KOPT-K1 (cell line): ENCODE results near the gene EFHD2.

Experiments used
- H3K27ac ChIP-seq: fragments of 200-600 bp; sonication (generic); 2 replicates; pipeline ENCODE4 v1.5.1; 2016; ENCODE audit warnings: antibody characterized with exemption, mild to moderate bottlenecking, low read depth, low read length; ENCODE audit not compliant: poor library complexity, severe bottlenecking
- H3K36me3 ChIP-seq: fragments of 200-600 bp; sonication (generic); 2 replicates; pipeline ENCODE4 v1.5.1; 2017; ENCODE audit warnings: antibody characterized with exemption, mild to moderate bottlenecking, low read length, moderate library complexity; ENCODE audit not compliant: insufficient read depth
- H3K9me3 ChIP-seq: fragments of 200-600 bp; sonication (generic); 2 replicates; pipeline ENCODE4 v1.5.1; 2017; ENCODE audit warnings: antibody characterized with exemption, low read length, mild to moderate bottlenecking; ENCODE audit not compliant: insufficient read depth, poor library complexity, severe bottlenecking

Gene EFHD2

DNA sequence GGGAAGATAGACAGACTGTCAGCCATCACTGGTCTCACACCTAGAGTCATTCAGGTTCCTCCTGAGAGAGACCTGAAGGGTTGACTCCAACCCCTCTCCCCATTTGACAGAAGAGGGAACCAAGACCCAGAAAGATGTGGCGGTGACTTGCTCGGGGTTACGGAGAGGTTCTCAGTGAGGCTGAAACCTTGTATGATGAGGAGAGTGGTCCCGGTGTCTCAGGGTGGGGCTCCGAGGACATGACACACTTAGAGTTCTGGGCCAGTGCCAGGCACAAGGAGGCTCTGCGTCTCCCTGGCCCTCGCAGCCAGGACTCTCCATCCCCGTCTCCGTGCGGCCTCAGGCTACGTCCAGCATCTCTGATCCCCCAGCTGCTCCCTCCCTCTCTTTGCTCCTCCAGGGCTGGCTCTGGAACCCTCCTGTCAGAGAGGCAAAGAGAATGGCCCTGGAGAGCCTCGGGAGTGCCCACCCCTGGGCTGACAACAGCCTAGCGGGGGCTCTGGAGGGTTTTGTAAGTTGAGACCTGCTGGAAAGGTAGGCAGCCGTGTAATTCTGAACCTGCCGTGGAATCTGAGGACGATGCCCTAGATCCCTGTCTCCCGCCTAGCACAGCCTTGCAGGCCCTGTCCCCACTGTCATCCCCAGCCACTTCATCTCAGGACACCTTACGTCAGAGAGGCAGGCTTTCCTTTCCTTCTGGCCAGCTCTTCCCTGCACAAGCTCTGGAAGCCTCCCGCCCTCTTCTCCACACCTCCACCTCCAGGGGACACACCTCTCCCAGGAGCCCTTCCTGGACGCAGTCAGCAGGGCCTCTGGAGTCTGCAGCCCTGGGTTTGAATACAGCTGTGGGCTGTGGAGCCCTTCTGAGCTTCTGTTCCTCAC is 4.1 kb downstream of the EFHD2 start:
- Histone ChIP-seq H3K36me3 (peaks cover 9% of the 10 kb centered on the region; the same call in 1 of the 2 replicates), H3K27ac (no peak overlapping the region), H3K9me3 (no peaks in the 10 kb centered on the region)

- Histone ChIP-seq H3K27ac (no peak overlapping the region), H3K36me3 (peaks cover 9% of the 10 kb centered on the region; the same call in 1 of the 2 replicates)
Measured at GRCh38 chr1:15414445-15414983, 4.8 kb downstream of the EFHD2 start.

DNA sequence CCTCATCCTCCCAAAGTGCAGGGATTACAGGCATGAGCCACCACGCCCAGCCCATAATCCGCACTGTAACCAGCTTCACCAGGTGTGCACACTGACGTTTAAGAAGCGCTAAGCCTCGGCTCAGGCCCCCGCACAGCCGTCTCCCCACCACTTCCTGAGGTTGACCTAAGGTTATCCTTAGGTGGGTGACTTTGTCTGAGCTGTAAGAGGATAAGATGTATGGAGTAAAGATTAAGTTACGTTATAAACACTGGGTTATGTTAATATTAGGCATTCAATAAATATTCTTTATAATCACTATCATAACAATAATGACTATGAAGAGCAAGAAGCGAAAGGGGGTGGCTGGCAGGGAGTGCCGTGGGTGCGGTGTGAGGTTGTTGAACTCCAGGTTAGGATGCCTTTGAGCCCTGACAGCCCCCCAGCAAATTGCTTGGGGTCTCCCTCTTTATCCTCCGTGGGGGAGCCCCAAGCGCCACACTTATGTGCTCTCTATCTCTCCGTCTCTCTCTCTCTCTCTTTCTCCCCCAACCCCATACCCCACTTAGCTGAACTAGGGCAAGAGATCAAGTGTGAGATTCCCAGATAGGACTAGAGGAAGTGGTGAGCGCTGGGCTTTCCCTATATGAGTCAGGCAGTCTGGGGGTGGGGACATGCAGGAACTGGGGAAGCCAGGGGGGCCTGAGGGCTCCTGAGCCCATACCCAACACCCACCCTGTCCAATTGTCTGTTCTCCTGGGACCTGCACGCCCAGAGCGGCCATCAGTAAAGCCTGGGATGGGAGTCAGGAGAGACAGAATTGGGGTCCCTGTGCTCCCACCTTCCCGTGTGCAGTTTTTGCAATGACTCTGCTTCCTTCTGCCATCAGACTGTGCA is 7.6 kb downstream of the EFHD2 start:
- Histone ChIP-seq H3K27ac (no peak overlapping the region), H3K36me3 (peaks cover 9% of the 10 kb centered on the region; the same call in 1 of the 2 replicates), H3K9me3 (peaks cover 7% of the 10 kb centered on the region)

More at GRCh38 chr1:15414445-15414983, 4.8 kb downstream of the EFHD2 start:
- no peaks in the 10 kb centered on the region for H3K9me3 ChIP-seq

GRCh38 chr1:15418806-15419515 is 9.3 kb downstream of the EFHD2 start:
- Histone ChIP-seq H3K9me3 (peaks cover 7% of the 10 kb centered on the region), H3K36me3 (peaks cover 6% of the 10 kb centered on the region; the same call in 1 of the 2 replicates), H3K27ac (no peak overlapping the region)

DNA sequence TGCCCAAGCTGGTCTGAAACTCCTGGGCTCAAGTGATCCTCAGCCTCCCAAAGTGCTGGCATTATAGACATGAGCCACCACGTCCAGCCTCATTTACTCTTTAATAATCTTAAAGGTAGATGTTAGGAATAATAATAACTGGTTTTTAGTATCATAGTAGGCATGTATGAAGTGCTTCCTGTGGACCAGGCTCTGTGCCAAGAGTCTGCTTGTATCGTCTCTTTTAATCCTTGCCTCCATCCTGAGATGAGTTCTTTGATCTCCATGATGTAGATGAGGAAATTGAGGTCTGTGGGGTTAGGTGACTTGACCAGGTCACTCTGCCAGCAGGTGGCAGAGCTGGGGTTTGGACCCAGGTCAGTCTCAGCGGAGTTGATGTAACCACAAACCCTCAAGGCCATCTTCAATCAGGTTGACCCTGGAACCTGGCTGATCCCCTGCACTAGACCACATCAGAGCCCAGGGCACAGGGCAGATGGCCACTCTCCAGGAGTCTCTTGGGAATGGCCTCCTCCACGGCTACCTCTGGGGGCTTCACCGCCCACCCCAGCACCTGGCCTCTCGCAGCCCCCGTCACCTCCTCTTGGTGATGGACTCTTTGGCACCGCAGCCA is 11.3 kb downstream of the EFHD2 start:
- Histone ChIP-seq H3K27ac (no peak overlapping the region), H3K36me3 (no peaks in the 10 kb centered on the region; the same call in 1 of the 2 replicates)

DNA sequence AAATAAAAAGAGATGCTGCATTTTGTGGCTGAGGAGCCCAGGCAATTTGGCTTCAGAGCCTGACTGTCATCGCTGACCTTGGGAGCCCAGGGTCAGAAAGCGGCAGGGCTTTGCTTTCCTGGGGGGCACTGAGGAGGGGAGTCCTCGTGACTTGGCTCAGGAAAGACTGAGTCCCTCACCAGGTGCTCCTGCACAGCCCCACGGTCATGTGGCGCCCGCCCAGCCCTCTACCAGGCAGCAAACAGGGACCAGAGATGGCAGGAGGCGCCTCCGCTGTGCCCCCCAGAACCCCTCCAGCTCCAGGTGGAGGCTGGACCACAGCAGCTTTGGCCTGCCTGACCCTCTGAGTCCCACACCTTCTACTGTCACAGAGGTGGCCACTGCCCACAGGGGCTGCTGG is 13.2 kb downstream of the EFHD2 start:
- no peak overlapping the region for H3K27ac ChIP-seq
- H3K9me3 ChIP-seq, result peaks cover 7% of the 10 kb centered on the region
- H3K36me3 ChIP-seq, result peaks cover 17% of the 10 kb centered on the region; the same call in 1 of the 2 replicates

More for the DNA sequence above, 11.3 kb downstream of the EFHD2 start:
- H3K9me3 ChIP-seq, result peaks cover 7% of the 10 kb centered on the region

DNA sequence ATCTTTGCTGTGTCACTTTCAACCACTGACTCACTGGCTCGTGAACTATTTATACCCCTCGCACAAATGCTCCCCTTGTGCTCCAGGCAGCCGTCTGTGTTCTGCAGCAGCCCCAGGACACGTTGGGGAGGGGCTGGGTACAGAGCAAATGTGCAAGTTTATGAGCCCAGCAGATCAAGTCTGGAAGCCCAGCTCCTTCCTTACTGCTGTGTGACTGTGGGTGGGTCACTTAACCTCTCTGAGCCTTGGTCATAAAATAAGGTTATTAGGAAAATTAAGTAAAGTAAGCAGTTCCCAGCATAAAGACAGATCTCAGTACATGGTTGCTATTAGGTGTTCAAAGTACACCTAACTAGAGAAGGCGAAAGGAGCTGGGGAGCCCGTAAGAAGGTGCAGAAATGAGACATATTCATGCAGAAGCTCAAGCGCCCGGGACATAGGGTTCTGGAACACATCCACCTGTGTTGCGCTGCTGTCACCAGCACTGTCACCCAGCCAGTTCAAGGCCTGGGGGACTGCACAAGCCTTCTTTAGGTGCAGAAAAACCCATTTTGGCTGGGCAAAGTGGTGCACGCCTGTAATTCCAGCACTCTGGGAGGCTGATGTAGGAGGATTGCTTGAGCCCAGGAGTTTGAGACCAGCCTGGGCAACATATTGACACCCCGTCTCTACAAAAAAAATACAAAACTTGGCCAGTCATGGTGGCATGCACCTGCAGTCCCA is 13.8 kb downstream of the EFHD2 start:
- H3K36me3 ChIP-seq, result peaks cover 20% of the 10 kb centered on the region; the same call in 1 of the 2 replicates
- H3K9me3 ChIP-seq, result peaks cover 7% of the 10 kb centered on the region
- H3K27ac ChIP-seq, result no peak overlapping the region

DNA sequence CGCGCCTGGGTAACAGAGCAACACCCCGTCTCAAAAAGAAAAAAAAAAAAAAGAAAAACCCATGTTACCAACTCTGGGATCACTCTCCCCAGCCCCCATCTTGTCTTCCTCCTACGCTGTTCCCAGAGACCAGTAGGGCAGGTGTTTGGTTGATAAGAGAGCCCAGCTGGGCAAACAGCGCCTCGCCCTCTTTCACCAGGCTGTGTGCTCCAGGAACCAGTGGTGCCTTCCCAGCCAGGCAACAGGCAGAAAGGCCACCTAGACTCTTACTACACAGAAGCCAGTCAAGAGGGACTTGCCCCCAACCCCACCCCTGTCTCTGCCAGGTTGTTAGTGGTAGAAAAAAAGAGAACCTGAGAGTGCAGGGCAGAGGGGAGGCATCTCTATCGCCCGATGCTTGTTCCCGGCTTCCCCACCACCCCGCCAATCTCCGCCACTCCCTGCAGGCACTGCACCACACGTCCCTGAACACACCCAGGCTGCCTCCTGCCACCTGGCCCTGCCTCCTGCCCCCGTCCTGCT is 14.5 kb downstream of the EFHD2 start:
- Histone ChIP-seq H3K27ac (no peak overlapping the region), H3K9me3 (peaks cover 7% of the 10 kb centered on the region), H3K36me3 (peaks cover 20% of the 10 kb centered on the region; the same call in 1 of the 2 replicates)

GRCh38 chr1:15424981-15425380 is 15.3 kb downstream of the EFHD2 start:
- Histone ChIP-seq H3K27ac (no peak overlapping the region), H3K36me3 (peaks cover 20% of the 10 kb centered on the region; the same call in 1 of the 2 replicates), H3K9me3 (peaks cover 7% of the 10 kb centered on the region)

DNA sequence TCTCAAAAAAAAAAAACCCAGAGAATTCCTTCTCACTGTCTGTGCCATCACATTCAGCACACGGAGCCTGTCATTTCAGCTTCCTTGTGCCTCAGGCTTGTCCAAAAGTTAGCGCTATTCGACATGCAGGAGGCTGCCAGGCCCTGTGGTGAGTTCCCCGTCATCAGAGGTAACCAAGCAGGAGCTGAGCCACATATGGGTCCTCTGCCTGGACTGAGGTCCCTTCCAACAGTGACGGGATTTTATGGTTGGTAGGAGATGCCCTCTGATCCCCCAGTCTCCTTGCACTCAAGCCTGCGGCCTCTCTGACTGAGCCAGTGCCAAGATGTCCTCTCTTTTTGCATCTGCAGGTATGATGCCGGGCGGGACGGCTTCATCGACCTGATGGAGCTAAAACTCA is 15.8 kb downstream of the EFHD2 start:
- Histone ChIP-seq H3K9me3 (peaks cover 7% of the 10 kb centered on the region), H3K27ac (no peak overlapping the region)

DNA sequence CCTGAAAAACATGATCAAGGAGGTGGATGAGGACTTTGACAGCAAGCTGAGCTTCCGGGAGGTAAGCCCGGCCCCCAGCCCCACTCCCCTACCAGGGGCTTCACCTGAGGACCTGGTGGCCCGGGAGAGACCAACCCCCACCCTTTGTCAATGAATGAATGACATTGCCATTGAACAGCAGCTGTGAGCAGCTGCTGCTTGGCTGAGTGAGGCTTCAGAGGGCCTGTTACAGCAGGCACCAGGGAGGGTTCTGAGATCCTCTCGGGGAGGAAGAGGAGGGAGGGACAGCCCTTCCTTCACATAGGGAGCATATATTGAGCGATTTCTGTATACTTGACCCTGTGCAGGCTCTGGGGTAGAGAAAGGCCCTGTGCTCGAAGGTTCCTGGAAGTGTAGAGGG is 16.3 kb downstream of the EFHD2 start:
- Histone ChIP-seq H3K27ac (no peak overlapping the region), H3K36me3 (peaks cover 23% of the 10 kb centered on the region; the same call in 1 of the 2 replicates)

More for the DNA sequence above, 15.8 kb downstream of the EFHD2 start:
- H3K36me3 ChIP-seq, result peaks cover 20% of the 10 kb centered on the region; the same call in 1 of the 2 replicates

DNA sequence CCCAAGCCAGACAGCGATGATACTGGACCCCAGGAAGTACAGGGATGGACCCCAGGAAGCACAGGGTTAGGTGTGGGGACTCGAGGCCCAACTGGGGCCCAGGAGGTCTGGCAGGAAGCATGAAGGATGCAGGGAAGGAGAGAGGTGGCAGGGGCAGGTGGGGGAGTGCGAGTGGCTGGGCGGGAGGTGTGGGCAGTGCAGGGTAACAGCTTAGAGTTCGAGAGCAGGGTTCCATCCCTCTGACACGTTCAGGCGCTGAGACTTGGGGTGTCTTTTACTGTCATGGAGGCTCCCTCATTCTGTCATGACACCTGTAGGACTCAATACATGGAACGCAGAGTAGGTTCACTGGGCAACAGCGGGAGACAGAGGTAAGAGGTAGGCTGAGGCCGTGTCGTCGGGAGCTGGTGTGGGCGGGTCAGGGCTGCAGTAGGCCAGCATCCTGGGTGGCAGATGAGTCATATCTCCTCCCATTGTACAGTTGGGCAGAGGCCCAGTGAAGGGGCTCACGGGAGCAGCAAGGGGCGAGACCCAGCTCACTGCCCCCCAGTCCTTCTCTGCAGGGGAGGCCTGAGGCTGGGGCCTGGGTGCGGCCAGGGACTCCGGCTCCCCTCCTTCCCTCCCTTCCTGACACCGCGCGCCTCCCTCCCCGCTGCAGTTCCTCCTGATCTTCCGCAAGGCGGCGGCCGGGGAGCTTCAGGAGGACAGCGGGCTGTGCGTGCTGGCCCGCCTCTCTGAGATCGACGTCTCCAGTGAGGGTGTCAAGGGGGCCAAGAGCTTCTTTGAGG is 17.0 kb downstream of the EFHD2 start:
- Histone ChIP-seq H3K9me3 (no peaks in the 10 kb centered on the region), H3K27ac (no peak overlapping the region), H3K36me3 (peaks cover 23% of the 10 kb centered on the region; the same call in 1 of the 2 replicates)

More for the DNA sequence above, 16.3 kb downstream of the EFHD2 start:
- H3K9me3 ChIP-seq, result peaks cover 2% of the 10 kb centered on the region
